ENCODE results near the gene NBDY.

DNA sequence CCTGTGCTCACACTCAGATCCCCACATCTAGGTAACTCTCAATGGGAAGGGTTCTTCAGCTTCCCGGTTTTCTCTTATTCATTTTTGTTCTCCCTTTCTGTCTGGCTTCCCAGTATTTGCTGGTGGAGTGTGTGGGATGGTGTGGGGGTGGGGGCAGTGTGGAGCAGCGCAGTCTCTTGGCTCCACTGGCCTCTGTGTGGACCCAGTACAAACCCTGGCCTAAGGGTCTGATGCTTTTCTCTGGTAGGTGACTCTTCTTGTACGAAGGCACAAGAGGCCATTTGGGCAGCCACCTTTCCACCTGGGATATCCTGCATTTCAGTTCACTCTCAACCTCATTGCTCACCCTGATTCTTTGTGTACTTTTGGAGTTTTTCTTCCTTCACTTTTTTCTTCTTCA lies 71.3 kb downstream of the NBDY start:
- TF ChIP-seq, protein P1, sequence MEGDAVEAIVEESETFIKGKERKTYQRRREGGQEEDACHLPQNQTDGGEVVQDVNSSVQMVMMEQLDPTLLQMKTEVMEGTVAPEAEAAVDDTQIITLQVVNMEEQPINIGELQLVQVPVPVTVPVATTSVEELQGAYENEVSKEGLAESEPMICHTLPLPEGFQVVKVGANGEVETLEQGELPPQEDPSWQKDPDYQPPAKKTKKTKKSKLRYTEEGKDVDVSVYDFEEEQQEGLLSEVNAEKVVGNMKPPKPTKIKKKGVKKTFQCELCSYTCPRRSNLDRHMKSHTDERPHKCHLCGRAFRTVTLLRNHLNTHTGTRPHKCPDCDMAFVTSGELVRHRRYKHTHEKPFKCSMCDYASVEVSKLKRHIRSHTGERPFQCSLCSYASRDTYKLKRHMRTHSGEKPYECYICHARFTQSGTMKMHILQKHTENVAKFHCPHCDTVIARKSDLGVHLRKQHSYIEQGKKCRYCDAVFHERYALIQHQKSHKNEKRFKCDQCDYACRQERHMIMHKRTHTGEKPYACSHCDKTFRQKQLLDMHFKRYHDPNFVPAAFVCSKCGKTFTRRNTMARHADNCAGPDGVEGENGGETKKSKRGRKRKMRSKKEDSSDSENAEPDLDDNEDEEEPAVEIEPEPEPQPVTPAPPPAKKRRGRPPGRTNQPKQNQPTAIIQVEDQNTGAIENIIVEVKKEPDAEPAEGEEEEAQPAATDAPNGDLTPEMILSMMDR (conservative IDR thresholded peaks at IDR 0.05 in 1 of 2, IDR thresholded peaks at IDR 0.05 in 1 of 2; ENCODE audit: extremely low read depth in 1 of 2, insufficient read depth in 1 of 2, low read depth in 1 of 2, low read length in 2 of 2), result no peak
- no peak for TF ChIP-seq EZH2 (IDR thresholded peaks at IDR 0.05; ENCODE audit: borderline replicate concordance, low read length)
